ENCODE measurements around the gene RHD.
"Not testable (repeated sequence)": the region's sequence is repeated elsewhere in the genome, so short reads cannot be mapped to it uniquely, and the experiment has no call there.

RHD gene

GRCh38 chr1:25272238-25272637 is at the start of gene RHD:
TSS of gene RHD (plus strand) at chr1:25272509. CDS start at chr1:25272548, 39 bp downstream.
- not testable (repeated sequence) for H3K4me1 ChIP-seq (ENCODE audit: control insufficient read depth, insufficient read depth, low read length); H3K27me3 ChIP-seq (ENCODE audit: control insufficient read depth in 1 of 2, insufficient read depth in 2 of 2, low read length in 2 of 2); H3K36me3 ChIP-seq (ENCODE audit: control insufficient read depth in 2 of 2, insufficient read depth in 2 of 2, low read length in 2 of 2); H3K9ac ChIP-seq (ENCODE audit: low read length in 2 of 2); H3K27ac ChIP-seq (ENCODE audit: low read length); H3K9me3 ChIP-seq (ENCODE audit: control insufficient read depth in 2 of 2, low read length in 2 of 2); H3K4me3 ChIP-seq (ENCODE audit: low read length in 2 of 2)

GRCh38 chr1:25222606-25223005 is 49.7 kb upstream of the RHD start:
- Histone ChIP-seq H3K36me3 (ENCODE audit: control insufficient read depth in 2 of 2, insufficient read depth in 2 of 2, low read length in 2 of 2) (peaks cover 35 to 40% of the 10 kb centered on the region in 2 donors), H3K4me1 (ENCODE audit: control insufficient read depth, insufficient read depth, low read length) (no peaks in the 10 kb centered on the region), H3K27ac (ENCODE audit: low read length) (no peak overlapping the region), H3K27me3 (ENCODE audit: control insufficient read depth in 1 of 2, insufficient read depth in 2 of 2, low read length in 2 of 2) (no peaks in the 10 kb centered on the region), H3K9me3 (ENCODE audit: control insufficient read depth in 2 of 2, low read length in 2 of 2) (no peaks in the 10 kb centered on the region), H3K4me3 (ENCODE audit: low read length in 2 of 2) (no peak overlapping the region), H3K9ac (ENCODE audit: low read length in 2 of 2) (no peak overlapping the region)

- Histone ChIP-seq H3K4me3 (ENCODE audit: low read length in 2 of 2) (no peak overlapping the region), H3K9me3 (ENCODE audit: control insufficient read depth in 2 of 2, low read length in 2 of 2) (no peaks in the 10 kb centered on the region), H3K4me1 (ENCODE audit: control insufficient read depth, insufficient read depth, low read length) (no peaks in the 10 kb centered on the region), H3K36me3 (ENCODE audit: control insufficient read depth in 2 of 2, insufficient read depth in 2 of 2, low read length in 2 of 2) (peaks cover 40 to 47% of the 10 kb centered on the region in 2 donors), H3K27me3 (ENCODE audit: control insufficient read depth in 1 of 2, insufficient read depth in 2 of 2, low read length in 2 of 2) (no peaks in the 10 kb centered on the region), H3K9ac (ENCODE audit: low read length in 2 of 2) (no peak overlapping the region), H3K27ac (ENCODE audit: low read length) (no peak overlapping the region)
Measured at GRCh38 chr1:25223471-25223870, 48.8 kb upstream of the RHD start.

- Histone ChIP-seq H3K4me3 (ENCODE audit: low read length in 2 of 2) (peak within 1 kb of the TSS; percentile 96 to 99), H3K9ac (ENCODE audit: low read length in 2 of 2) (peak within 1 kb of the TSS; percentile 96 to 98), H3K27me3 (ENCODE audit: control insufficient read depth in 1 of 2, insufficient read depth in 2 of 2, low read length in 2 of 2) (no peaks in the 10 kb centered on the region), H3K36me3 (ENCODE audit: control insufficient read depth in 2 of 2, insufficient read depth in 2 of 2, low read length in 2 of 2) (peaks cover 25 to 28% of the 10 kb centered on the region in 2 donors), H3K4me1 (ENCODE audit: control insufficient read depth, insufficient read depth, low read length) (peaks cover 16% of the 10 kb centered on the region), H3K27ac (ENCODE audit: low read length) (peak within 1 kb of the TSS; percentile 96), H3K9me3 (ENCODE audit: control insufficient read depth in 2 of 2, low read length in 2 of 2) (no peaks in the 10 kb centered on the region)
Measured at GRCh38 chr1:25232027-25232865, 40.1 kb upstream of the RHD start, which contains the start of gene SYF2. TSS of gene SYF2 (minus strand) at chr1:25232502. CDS start at chr1:25232467, 35 bp downstream.

- Histone ChIP-seq H3K36me3 (ENCODE audit: control insufficient read depth in 2 of 2, insufficient read depth in 2 of 2, low read length in 2 of 2) (peaks cover 20 to 21% of the 10 kb centered on the region in 2 donors), H3K4me3 (ENCODE audit: low read length in 2 of 2) (peak overlapping the region; percentile 96 to 99), H3K27ac (ENCODE audit: low read length) (peak overlapping the region; percentile 96)
Measured at GRCh38 chr1:25232866-25233784, 39.2 kb upstream of the RHD start.

GRCh38 chr1:25235411-25235810 is 36.9 kb upstream of the RHD start:
- H3K9ac ChIP-seq (ENCODE audit: low read length in 2 of 2); H3K36me3 ChIP-seq (ENCODE audit: control insufficient read depth in 2 of 2, insufficient read depth in 2 of 2, low read length in 2 of 2); H3K27me3 ChIP-seq (ENCODE audit: control insufficient read depth in 1 of 2, insufficient read depth in 2 of 2, low read length in 2 of 2): not testable (repeated sequence)

More at GRCh38 chr1:25232866-25233784, 39.2 kb upstream of the RHD start:
- no peaks in the 10 kb centered on the region for H3K27me3 ChIP-seq (ENCODE audit: control insufficient read depth in 1 of 2, insufficient read depth in 2 of 2, low read length in 2 of 2)
- peaks cover 18% of the 10 kb centered on the region for H3K4me1 ChIP-seq (ENCODE audit: control insufficient read depth, insufficient read depth, low read length)
- H3K9me3 ChIP-seq (ENCODE audit: control insufficient read depth in 2 of 2, low read length in 2 of 2): no peaks in the 10 kb centered on the region
- peak overlapping the region; percentile 96 to 98 for H3K9ac ChIP-seq (ENCODE audit: low read length in 2 of 2)

GRCh38 chr1:25236261-25236660 is 36.0 kb upstream of the RHD start:
- not testable (repeated sequence) for H3K36me3 ChIP-seq (ENCODE audit: control insufficient read depth in 2 of 2, insufficient read depth in 2 of 2, low read length in 2 of 2); H3K4me3 ChIP-seq (ENCODE audit: low read length in 2 of 2); H3K9ac ChIP-seq (ENCODE audit: low read length in 2 of 2); H3K27me3 ChIP-seq (ENCODE audit: control insufficient read depth in 1 of 2, insufficient read depth in 2 of 2, low read length in 2 of 2); H3K9me3 ChIP-seq (ENCODE audit: control insufficient read depth in 2 of 2, low read length in 2 of 2); H3K27ac ChIP-seq (ENCODE audit: low read length)
- H3K4me1 ChIP-seq (ENCODE audit: control insufficient read depth, insufficient read depth, low read length): peaks cover 31% of the 10 kb centered on the region

More at GRCh38 chr1:25235411-25235810, 36.9 kb upstream of the RHD start:
- peaks cover 28% of the 10 kb centered on the region for H3K4me1 ChIP-seq (ENCODE audit: control insufficient read depth, insufficient read depth, low read length)
- H3K4me3 ChIP-seq (ENCODE audit: low read length in 2 of 2); H3K9me3 ChIP-seq (ENCODE audit: control insufficient read depth in 2 of 2, low read length in 2 of 2); H3K27ac ChIP-seq (ENCODE audit: low read length): not testable (repeated sequence)

- peaks cover 25% of the 10 kb centered on the region for H3K4me1 ChIP-seq (ENCODE audit: control insufficient read depth, insufficient read depth, low read length)
- no peak overlapping the region for H3K27ac ChIP-seq (ENCODE audit: low read length)
- no peaks in the 10 kb centered on the region for H3K9me3 ChIP-seq (ENCODE audit: control insufficient read depth in 2 of 2, low read length in 2 of 2)
- no peak overlapping the region for H3K9ac ChIP-seq (ENCODE audit: low read length in 2 of 2)
- peaks cover 6 to 8% of the 10 kb centered on the region in 2 donors for H3K36me3 ChIP-seq (ENCODE audit: control insufficient read depth in 2 of 2, insufficient read depth in 2 of 2, low read length in 2 of 2)
- H3K4me3 ChIP-seq (ENCODE audit: low read length in 2 of 2): no peak overlapping the region
- H3K27me3 ChIP-seq (ENCODE audit: control insufficient read depth in 1 of 2, insufficient read depth in 2 of 2, low read length in 2 of 2): no peaks in the 10 kb centered on the region
Measured at GRCh38 chr1:25238046-25238445, 34.3 kb upstream of the RHD start.

GRCh38 chr1:25239681-25240541 is 32.4 kb upstream of the RHD start:
- peaks cover 6 to 26% of the 10 kb centered on the region in 2 donors for H3K36me3 ChIP-seq (ENCODE audit: control insufficient read depth in 2 of 2, insufficient read depth in 2 of 2, low read length in 2 of 2)
- no peaks in the 10 kb centered on the region for H3K27me3 ChIP-seq (ENCODE audit: control insufficient read depth in 1 of 2, insufficient read depth in 2 of 2, low read length in 2 of 2)
- H3K4me1 ChIP-seq (ENCODE audit: control insufficient read depth, insufficient read depth, low read length): peaks cover 19% of the 10 kb centered on the region
- peak overlapping the region; percentile 56 to 89 for H3K9ac ChIP-seq (ENCODE audit: low read length in 2 of 2)
- peak overlapping the region; percentile 89 for H3K27ac ChIP-seq (ENCODE audit: low read length)
- no peaks in the 10 kb centered on the region for H3K9me3 ChIP-seq (ENCODE audit: control insufficient read depth in 2 of 2, low read length in 2 of 2)
- H3K4me3 ChIP-seq (ENCODE audit: low read length in 2 of 2): peak overlapping the region; percentile 75 to 82

GRCh38 chr1:25243907-25244306 is 28.4 kb upstream of the RHD start:
- Histone ChIP-seq H3K9ac (ENCODE audit: low read length in 2 of 2) (no peak overlapping the region), H3K27ac (ENCODE audit: low read length) (no peak overlapping the region), H3K4me1 (ENCODE audit: control insufficient read depth, insufficient read depth, low read length) (peaks cover 31% of the 10 kb centered on the region), H3K9me3 (ENCODE audit: control insufficient read depth in 2 of 2, low read length in 2 of 2) (no peaks in the 10 kb centered on the region), H3K27me3 (ENCODE audit: control insufficient read depth in 1 of 2, insufficient read depth in 2 of 2, low read length in 2 of 2) (no peaks in the 10 kb centered on the region), H3K36me3 (ENCODE audit: control insufficient read depth in 2 of 2, insufficient read depth in 2 of 2, low read length in 2 of 2) (peaks cover 8 to 32% of the 10 kb centered on the region in 2 donors), H3K4me3 (ENCODE audit: low read length in 2 of 2) (no peak overlapping the region)

Measured in stomach smooth muscle (tissue), 2 donors.